B cell (primary cell): Measurements from ENCODE around the gene CLASP1.

ENCODE experiments used
- CTCF ChIP-seq: fragments of 200-600 bp; IDR thresholded peaks from one replicate; pipeline ENCODE4 v1.8.0; 2022; ENCODE audit warnings: antibody characterized with exemption, mild to moderate bottlenecking
- EZH2 ChIP-seq: IDR thresholded peaks from 2 replicates; pipeline ENCODE4 v1.6.1; 2012; ENCODE audit warnings: borderline replicate concordance, low read depth, mild to moderate bottlenecking, moderate library complexity, low read length; ENCODE audit not compliant: insufficient read depth, poor library complexity, severe bottlenecking

GRCh38 chr2:121475811-121476571 is 173.3 kb downstream of the CLASP1 start:
- TF ChIP-seq CTCF (no peak), EZH2 (no peak)
